ENCODE results near the gene SPEM3.
A peak's percentile ranks its signal among the peaks of the same experiment; 100 is the strongest.
"Not testable (repeated sequence)": the region's sequence is repeated elsewhere in the genome, so short reads cannot be mapped to it uniquely, and the experiment has no call there.

The SPEM3 gene

GRCh38 chr17:7469843-7470242 is 41.2 kb downstream of the SPEM3 start:
- not testable (repeated sequence) for H3K27me3 ChIP-seq (ENCODE audit: control insufficient read depth, insufficient read depth, low read length); H3K9me3 ChIP-seq (replicated peaks; ENCODE audit: low read length); H3K9ac ChIP-seq (ENCODE audit: low read depth, low read length); H3K4me2 ChIP-seq (ENCODE audit: low read length); H3K4me3 ChIP-seq (ENCODE audit: low read length)
- H3K4me1 ChIP-seq (ENCODE audit: control insufficient read depth, insufficient read depth, low read length), result peaks cover 18% of the 10 kb centered on the region
- H3K36me3 ChIP-seq (ENCODE audit: insufficient read depth, low read length), result peaks cover 16% of the 10 kb centered on the region

DNA sequence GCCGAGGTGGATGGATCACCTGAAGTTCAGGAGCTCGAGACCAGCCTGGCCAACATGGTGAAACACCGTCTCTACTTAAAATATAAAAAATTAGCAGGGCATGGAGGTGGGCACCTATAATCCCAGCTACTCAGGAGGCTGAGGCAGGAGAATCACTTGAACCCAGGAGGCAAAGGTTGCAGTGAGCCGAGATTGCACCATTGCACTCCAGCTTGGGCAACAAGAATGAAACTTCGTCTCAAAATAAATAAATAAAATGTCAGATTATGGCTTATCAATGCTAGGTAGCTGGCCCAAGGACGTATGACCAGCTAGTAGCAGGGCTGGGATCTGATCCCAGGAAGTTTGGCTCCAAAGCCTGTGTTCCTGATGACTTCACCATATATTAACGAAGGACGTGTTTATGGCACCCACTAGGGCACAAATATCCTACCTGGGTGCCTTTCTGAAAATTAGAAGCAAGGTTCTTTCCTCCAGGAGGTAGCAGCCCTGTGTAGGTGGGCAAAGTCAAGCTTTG is 41.9 kb downstream of the SPEM3 start:
- Histone ChIP-seq H3K4me1 (ENCODE audit: control insufficient read depth, insufficient read depth, low read length) (peaks cover 18% of the 10 kb centered on the region), H3K36me3 (ENCODE audit: insufficient read depth, low read length) (peaks cover 14% of the 10 kb centered on the region)
- H3K9ac ChIP-seq (ENCODE audit: low read depth, low read length); H3K4me3 ChIP-seq (ENCODE audit: low read length); H3K27me3 ChIP-seq (ENCODE audit: control insufficient read depth, insufficient read depth, low read length); H3K9me3 ChIP-seq (replicated peaks; ENCODE audit: low read length); H3K4me2 ChIP-seq (ENCODE audit: low read length): not testable (repeated sequence)

GRCh38 chr17:7471729-7472128 is 43.1 kb downstream of the SPEM3 start:
- Histone ChIP-seq H3K4me3 (ENCODE audit: low read length) (no peak overlapping the region), H3K27me3 (ENCODE audit: control insufficient read depth, insufficient read depth, low read length) (no peaks in the 10 kb centered on the region), H3K9me3 (replicated peaks; ENCODE audit: low read length) (no peaks in the 10 kb centered on the region), H3K36me3 (ENCODE audit: insufficient read depth, low read length) (peaks cover 11% of the 10 kb centered on the region), H3K9ac (ENCODE audit: low read depth, low read length) (no peak overlapping the region), H3K4me2 (ENCODE audit: low read length) (no peak overlapping the region), H3K4me1 (ENCODE audit: control insufficient read depth, insufficient read depth, low read length) (peaks cover 20% of the 10 kb centered on the region)

DNA sequence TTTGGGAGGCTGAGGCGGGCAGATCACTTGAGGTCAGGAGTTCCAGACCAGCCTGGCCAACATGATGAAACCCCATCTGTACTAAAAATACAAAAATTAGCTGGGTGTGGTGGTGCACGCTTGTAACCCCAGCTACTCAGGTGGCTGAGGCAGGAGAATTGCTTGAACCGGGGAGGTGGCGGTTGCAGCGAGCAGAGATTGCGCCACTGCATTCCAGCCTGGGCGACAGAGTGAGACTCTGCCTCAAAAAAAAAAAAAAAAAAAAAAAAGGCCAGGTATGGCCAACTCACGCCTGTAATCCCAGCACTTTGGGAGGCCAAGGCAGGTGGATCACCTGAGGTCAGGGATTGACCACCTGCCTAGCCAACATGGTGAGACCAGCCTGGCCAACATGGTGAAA is 46.1 kb downstream of the SPEM3 start:
- H3K36me3 ChIP-seq (ENCODE audit: insufficient read depth, low read length); H3K9me3 ChIP-seq (replicated peaks; ENCODE audit: low read length): not testable (repeated sequence)
- peaks cover 34% of the 10 kb centered on the region for H3K4me1 ChIP-seq (ENCODE audit: control insufficient read depth, insufficient read depth, low read length)

GRCh38 chr17:7475764-7476422 is 47.2 kb downstream of the SPEM3 start:
- Histone ChIP-seq H3K4me3 (ENCODE audit: low read length) (no peak overlapping the region), H3K27me3 (ENCODE audit: control insufficient read depth, insufficient read depth, low read length) (no peaks in the 10 kb centered on the region), H3K9ac (ENCODE audit: low read depth, low read length) (no peak overlapping the region), H3K4me2 (ENCODE audit: low read length) (peak overlapping the region; percentile 87), H3K9me3 (replicated peaks; ENCODE audit: low read length) (no peaks in the 10 kb centered on the region), H3K36me3 (ENCODE audit: insufficient read depth, low read length) (peaks cover 5% of the 10 kb centered on the region), H3K4me1 (ENCODE audit: control insufficient read depth, insufficient read depth, low read length) (peaks cover 40% of the 10 kb centered on the region)

More for the DNA sequence above, 46.1 kb downstream of the SPEM3 start:
- not testable (repeated sequence) for H3K9ac ChIP-seq (ENCODE audit: low read depth, low read length); H3K4me2 ChIP-seq (ENCODE audit: low read length); H3K4me3 ChIP-seq (ENCODE audit: low read length); H3K27me3 ChIP-seq (ENCODE audit: control insufficient read depth, insufficient read depth, low read length)

DNA sequence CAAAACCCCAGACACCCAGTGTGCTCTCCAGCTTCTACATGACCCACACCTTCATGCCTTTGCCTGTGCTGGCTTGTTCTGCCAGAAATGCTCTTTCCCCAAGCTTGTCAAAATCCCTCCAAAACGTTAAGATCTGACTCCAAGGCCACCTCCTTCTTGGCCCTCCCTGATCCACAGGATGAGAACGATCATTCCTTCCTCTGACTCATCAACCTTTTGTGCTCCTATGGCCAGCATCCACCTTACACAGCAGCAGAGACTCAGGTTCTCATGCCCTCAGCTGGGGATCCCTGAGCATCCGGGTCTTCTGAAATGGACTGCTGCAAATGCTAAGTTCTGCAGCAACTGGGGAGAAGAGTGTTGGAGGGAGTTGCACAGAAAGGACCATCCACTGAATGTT is 47.8 kb downstream of the SPEM3 start:
- H3K9ac ChIP-seq (ENCODE audit: low read depth, low read length), result no peak overlapping the region
- peak overlapping the region; percentile 87 for H3K4me2 ChIP-seq (ENCODE audit: low read length)
- H3K4me1 ChIP-seq (ENCODE audit: control insufficient read depth, insufficient read depth, low read length), result peaks cover 40% of the 10 kb centered on the region
- no peaks in the 10 kb centered on the region for H3K9me3 ChIP-seq (replicated peaks; ENCODE audit: low read length)
- peak overlapping the region; percentile 8 for H3K4me3 ChIP-seq (ENCODE audit: low read length)
- H3K27me3 ChIP-seq (ENCODE audit: control insufficient read depth, insufficient read depth, low read length), result no peaks in the 10 kb centered on the region
- H3K36me3 ChIP-seq (ENCODE audit: insufficient read depth, low read length), result peaks cover 5% of the 10 kb centered on the region

DNA sequence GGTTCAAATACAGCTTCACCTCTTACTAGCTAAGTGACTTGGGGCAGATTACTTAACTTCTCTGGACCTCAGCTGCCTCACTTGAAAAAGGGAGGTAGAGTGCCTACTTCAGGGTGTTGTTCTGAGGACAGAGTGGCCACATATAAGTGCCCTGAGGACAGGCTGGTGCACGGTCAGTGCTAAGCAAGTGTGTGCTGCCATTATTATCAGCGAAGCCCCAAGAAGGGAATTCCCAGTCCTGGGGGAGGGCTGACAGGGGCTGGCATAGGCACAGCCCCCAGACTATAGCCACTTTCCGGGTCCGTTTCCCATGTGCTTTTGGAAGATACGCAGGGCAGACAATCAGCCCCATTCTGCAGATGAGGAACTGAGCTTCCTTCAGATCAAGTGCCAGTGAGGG is 48.3 kb downstream of the SPEM3 start:
- H3K9ac ChIP-seq (ENCODE audit: low read depth, low read length), result peak overlapping the region; percentile 93
- no peaks in the 10 kb centered on the region for H3K27me3 ChIP-seq (ENCODE audit: control insufficient read depth, insufficient read depth, low read length)
- peak overlapping the region; percentile 79 for H3K4me3 ChIP-seq (ENCODE audit: low read length)
- H3K4me1 ChIP-seq (ENCODE audit: control insufficient read depth, insufficient read depth, low read length), result peaks cover 40% of the 10 kb centered on the region
- peaks cover 5% of the 10 kb centered on the region for H3K36me3 ChIP-seq (ENCODE audit: insufficient read depth, low read length)
- peak overlapping the region; percentile 87 for H3K4me2 ChIP-seq (ENCODE audit: low read length)
- H3K9me3 ChIP-seq (replicated peaks; ENCODE audit: low read length), result no peaks in the 10 kb centered on the region

DNA sequence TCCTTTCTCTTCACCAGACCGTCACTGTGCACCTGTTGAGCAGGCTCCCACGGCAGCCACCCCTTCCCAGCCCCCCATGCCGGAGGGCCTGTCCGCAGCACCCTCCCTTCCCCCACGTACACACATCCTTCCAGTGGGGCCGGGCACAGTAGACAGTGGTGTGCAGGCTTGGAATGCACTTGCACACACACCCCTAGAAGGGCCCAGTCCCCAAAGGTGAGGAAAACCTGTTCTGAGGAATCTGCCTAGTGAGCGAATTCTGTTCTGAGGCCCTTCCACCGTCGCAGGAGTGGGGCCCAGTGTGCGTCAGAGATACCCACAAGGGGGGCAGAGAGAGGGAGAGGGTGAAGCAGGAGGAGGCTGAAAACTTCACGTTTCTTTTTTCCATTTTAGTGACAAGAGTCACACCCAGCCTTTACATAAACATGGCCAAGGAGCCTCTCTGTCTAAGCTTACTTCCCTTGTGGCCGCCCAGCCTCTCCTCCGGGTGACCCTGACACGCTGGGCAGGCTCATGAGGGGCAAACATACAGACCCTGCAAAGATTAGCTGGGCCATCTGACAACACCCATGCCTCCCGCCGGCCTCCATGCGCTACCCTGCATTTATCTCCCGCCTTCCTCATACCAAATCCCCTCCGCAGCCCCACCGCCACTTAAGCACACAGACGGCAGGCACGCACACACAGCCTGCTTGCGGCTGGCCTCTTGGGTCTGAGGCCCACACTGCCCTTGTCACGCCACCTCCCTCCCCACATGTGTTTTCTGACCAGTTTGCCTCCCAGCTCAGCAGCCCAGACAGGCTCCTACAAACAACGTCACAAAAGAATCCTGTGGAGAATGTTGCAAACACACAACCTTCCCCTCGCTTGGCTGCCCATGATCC is 49.0 kb downstream of the SPEM3 start:
- peak overlapping the region; percentile 79 for H3K4me3 ChIP-seq (ENCODE audit: low read length)
- peaks cover 40% of the 10 kb centered on the region for H3K4me1 ChIP-seq (ENCODE audit: control insufficient read depth, insufficient read depth, low read length)
- no peaks in the 10 kb centered on the region for H3K9me3 ChIP-seq (replicated peaks; ENCODE audit: low read length)
- H3K4me2 ChIP-seq (ENCODE audit: low read length), result peak overlapping the region; percentile 87
- H3K27me3 ChIP-seq (ENCODE audit: control insufficient read depth, insufficient read depth, low read length), result no peaks in the 10 kb centered on the region
- H3K9ac ChIP-seq (ENCODE audit: low read depth, low read length), result peak overlapping the region; percentile 93
- peaks cover 5% of the 10 kb centered on the region for H3K36me3 ChIP-seq (ENCODE audit: insufficient read depth, low read length)

DNA sequence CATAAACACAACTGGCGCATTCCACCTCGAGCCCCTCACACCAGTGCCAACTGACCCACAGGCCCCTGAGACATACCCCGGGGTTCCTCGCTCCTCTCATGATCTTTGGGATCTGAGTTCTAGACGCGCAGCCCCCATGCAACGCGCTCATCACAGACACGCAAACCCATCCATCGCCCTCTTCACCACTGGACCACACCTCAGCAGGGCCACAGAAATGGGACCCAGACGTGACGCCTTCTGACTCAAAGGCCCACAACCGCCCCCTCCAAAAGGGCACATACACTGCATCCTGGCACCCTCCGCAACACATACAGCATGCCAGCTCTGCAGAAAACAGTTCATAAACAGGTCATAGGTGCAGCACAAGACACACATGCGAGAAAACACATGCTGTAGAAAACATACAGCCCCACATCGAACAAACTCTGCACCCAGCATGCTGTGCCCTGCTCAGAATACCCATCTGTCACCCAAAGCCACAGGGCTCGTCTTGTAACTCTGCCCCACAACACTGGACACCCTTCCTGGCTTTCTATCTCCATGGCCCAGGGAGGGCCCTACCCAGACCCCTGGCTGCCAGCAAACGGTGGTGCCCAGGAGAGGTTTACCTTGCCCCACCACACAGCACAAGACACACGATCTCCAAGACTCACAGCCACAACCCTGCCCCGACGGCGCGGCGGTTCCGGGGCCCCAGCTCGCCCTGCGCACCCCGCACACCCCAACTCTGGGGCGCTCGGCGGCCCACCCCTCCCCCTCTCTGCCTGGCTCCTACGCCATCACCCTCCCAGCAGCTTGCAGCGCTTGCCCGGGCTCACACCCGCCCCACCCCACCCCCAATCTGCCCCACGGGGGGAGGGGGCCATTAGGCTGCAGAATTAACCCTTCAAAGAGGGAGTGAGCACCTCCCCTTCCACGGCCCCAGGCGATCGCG is 49.9 kb downstream of the SPEM3 start:
- Histone ChIP-seq H3K9me3 (replicated peaks; ENCODE audit: low read length) (no peaks in the 10 kb centered on the region), H3K4me1 (ENCODE audit: control insufficient read depth, insufficient read depth, low read length) (peaks cover 48% of the 10 kb centered on the region), H3K4me2 (ENCODE audit: low read length) (peak overlapping the region; percentile 87), H3K36me3 (ENCODE audit: insufficient read depth, low read length) (peaks cover 5% of the 10 kb centered on the region), H3K4me3 (ENCODE audit: low read length) (peak overlapping the region; percentile 79), H3K9ac (ENCODE audit: low read depth, low read length) (peak overlapping the region; percentile 93), H3K27me3 (ENCODE audit: control insufficient read depth, insufficient read depth, low read length) (no peaks in the 10 kb centered on the region)

GRCh38 chr17:7479213-7480088 is 50.8 kb downstream of the SPEM3 start, which contains the start of gene ZBTB4:
Gene ZBTB4 (minus strand): TSS chr17:7479631. CDS start chr17:7466801, 12,830 bp downstream.
- Histone ChIP-seq H3K4me1 (ENCODE audit: control insufficient read depth, insufficient read depth, low read length) (peaks cover 48% of the 10 kb centered on the region), H3K4me2 (ENCODE audit: low read length) (peak within 1 kb of the TSS; percentile 91), H3K27me3 (ENCODE audit: control insufficient read depth, insufficient read depth, low read length) (no peaks in the 10 kb centered on the region), H3K9me3 (replicated peaks; ENCODE audit: low read length) (no peaks in the 10 kb centered on the region), H3K9ac (ENCODE audit: low read depth, low read length) (peak within 1 kb of the TSS; percentile 93), H3K4me3 (ENCODE audit: low read length) (peak within 1 kb of the TSS; percentile 81), H3K36me3 (ENCODE audit: insufficient read depth, low read length) (peaks cover 3% of the 10 kb centered on the region)
